Brain microvascular endothelial cell (primary cell): ENCODE results near the gene FBXW5.

Source experiments
- DNase-seq: peaks from one replicate; pipeline ENCODE4 v3.0.0-alpha.2; 2020
- H3K27ac ChIP-seq: fragments of 250-450 bp; sonication (Bioruptor Pico); 2 replicates; pipeline ENCODE4 v1.5.1; 2020; ENCODE audit warnings: mild to moderate bottlenecking, moderate library complexity
- H3K27me3 ChIP-seq: fragments of 250-450 bp; sonication (Bioruptor Pico); replicated peaks from 2 replicates; pipeline ENCODE4 v1.5.1; 2020; ENCODE audit warnings: mild to moderate bottlenecking
- H3K36me3 ChIP-seq: fragments of 250-450 bp; sonication (Bioruptor Pico); replicated peaks from 2 replicates; pipeline ENCODE4 v1.5.1; 2020; ENCODE audit warnings: mild to moderate bottlenecking
- H3K4me3 ChIP-seq: 2 replicates; pipeline ENCODE4 v1.5.1; 2011; ENCODE audit warnings: low read depth, mild to moderate bottlenecking, control low read depth, low read length, moderate library complexity
- in situ Hi-C: cut with HindIII; loops from 2 replicates; pipeline ENCODE4 v1.10.0; 2017; ENCODE audit warnings: low sequenced_read_pairs, low pct_ligation_motif_present
- TF ChIP-seq, protein P1 (sequence below): IDR thresholded peaks from 2 replicates; pipeline ENCODE4 v1.5.1; 2011; ENCODE audit warnings: low read depth, mild to moderate bottlenecking, moderate library complexity, low read length, control low read depth, inconsistent platforms; ENCODE audit errors: missing control alignments

The FBXW5 gene

GRCh38 chr9:136930014-136930413, 14.5 kb downstream of the FBXW5 start:
- no peaks in the 10 kb centered on the region for H3K27me3 ChIP-seq
- TF ChIP-seq, protein P1, sequence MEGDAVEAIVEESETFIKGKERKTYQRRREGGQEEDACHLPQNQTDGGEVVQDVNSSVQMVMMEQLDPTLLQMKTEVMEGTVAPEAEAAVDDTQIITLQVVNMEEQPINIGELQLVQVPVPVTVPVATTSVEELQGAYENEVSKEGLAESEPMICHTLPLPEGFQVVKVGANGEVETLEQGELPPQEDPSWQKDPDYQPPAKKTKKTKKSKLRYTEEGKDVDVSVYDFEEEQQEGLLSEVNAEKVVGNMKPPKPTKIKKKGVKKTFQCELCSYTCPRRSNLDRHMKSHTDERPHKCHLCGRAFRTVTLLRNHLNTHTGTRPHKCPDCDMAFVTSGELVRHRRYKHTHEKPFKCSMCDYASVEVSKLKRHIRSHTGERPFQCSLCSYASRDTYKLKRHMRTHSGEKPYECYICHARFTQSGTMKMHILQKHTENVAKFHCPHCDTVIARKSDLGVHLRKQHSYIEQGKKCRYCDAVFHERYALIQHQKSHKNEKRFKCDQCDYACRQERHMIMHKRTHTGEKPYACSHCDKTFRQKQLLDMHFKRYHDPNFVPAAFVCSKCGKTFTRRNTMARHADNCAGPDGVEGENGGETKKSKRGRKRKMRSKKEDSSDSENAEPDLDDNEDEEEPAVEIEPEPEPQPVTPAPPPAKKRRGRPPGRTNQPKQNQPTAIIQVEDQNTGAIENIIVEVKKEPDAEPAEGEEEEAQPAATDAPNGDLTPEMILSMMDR = no peak
- H3K4me3 ChIP-seq = no peak overlapping the region
- no peak for DNase-seq
- H3K27ac ChIP-seq = no peak overlapping the region
- peaks cover 8% of the 10 kb centered on the region for H3K36me3 ChIP-seq
- in situ Hi-C loops = loop anchor here (25.0 kb wide), 1 partner anchor 107 kb away; the partner anchor contains the start of genes ABCA2, FUT7 and NPDC1

- H3K27me3 ChIP-seq = no peaks in the 10 kb centered on the region
- no peak overlapping the region for H3K4me3 ChIP-seq
- H3K36me3 ChIP-seq = peaks cover 8% of the 10 kb centered on the region
- H3K27ac ChIP-seq = no peak overlapping the region
- TF ChIP-seq, protein P1 = no peak
- DNase-seq = no peak
- in situ Hi-C loops = loop anchor here (25.0 kb wide), 1 partner anchor 109 kb away; the partner anchor contains the start of genes ABCA2, FUT7 and NPDC1
These were observed 15.9 kb downstream of the FBXW5 start for GRCh38 chr9:136928591-136928990.

GRCh38 chr9:136927343-136928271, 16.9 kb downstream of the FBXW5 start:
- Histone ChIP-seq H3K27ac (peak overlapping the region; percentile 3), H3K27me3 (no peaks in the 10 kb centered on the region), H3K4me3 (no peak overlapping the region), H3K36me3 (peaks cover 8% of the 10 kb centered on the region)
- peak; percentile 22 for DNase-seq
- TF ChIP-seq, protein P1 = no peak
- in situ Hi-C loops = loop anchor here (25.0 kb wide), 1 partner anchor 110 kb away; the partner anchor contains the start of genes ABCA2, FUT7 and NPDC1

GRCh38 chr9:136926749-136927148, 17.8 kb downstream of the FBXW5 start:
- in situ Hi-C loops = loop anchor here (25.0 kb wide), 1 partner anchor 111 kb away; the partner anchor contains the start of genes ABCA2, FUT7 and NPDC1
- Histone ChIP-seq H3K36me3 (peaks cover 13% of the 10 kb centered on the region), H3K27ac (no peak overlapping the region), H3K4me3 (no peak overlapping the region), H3K27me3 (no peaks in the 10 kb centered on the region)
- DNase-seq = no peak
- TF ChIP-seq, protein P1 = no peak

GRCh38 chr9:136926154-136926704, 18.3 kb downstream of the FBXW5 start:
- TF ChIP-seq, protein P1 = peak; percentile 45
- in situ Hi-C loops = loop anchor here (25.0 kb wide), 1 partner anchor 111 kb away; the partner anchor contains the start of genes ABCA2, FUT7 and NPDC1
- H3K27ac ChIP-seq = no peak overlapping the region
- H3K4me3 ChIP-seq = no peak overlapping the region
- peaks cover 15% of the 10 kb centered on the region for H3K36me3 ChIP-seq
- H3K27me3 ChIP-seq = no peaks in the 10 kb centered on the region
- peak; percentile 5 for DNase-seq
